Measurements from ENCODE around the gene PLCH1. TPM values are rescaled to one million over a fixed set of nuclear protein-coding genes. Genes with fewer than 3 reads are reported as not detected.

Gene PLCH1
- total and polyA plus RNA-seq, 4 donors = 0.03 to 1.0 (median 0.22) TPM

DNA sequence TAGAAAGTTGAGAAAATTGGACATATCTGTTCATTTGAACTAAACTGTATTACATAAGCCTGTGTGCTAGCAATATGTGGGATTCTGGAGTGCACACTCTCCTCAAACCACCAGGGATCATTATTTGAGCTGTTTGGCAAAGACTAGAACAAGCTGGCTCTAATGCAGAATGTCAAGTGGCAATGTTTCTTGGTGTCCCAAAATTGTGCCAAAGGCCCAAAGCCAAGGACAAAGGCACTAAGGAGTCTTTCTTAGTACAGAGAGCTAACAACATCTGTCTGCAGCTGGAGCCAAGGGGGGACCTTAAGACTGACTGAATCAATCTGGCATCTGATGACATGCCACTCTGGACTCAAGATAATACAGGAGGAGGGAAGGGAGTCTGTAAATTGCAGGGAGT is 374.7 kb downstream of the PLCH1 start (continued):
- TF ChIP-seq, protein P1, sequence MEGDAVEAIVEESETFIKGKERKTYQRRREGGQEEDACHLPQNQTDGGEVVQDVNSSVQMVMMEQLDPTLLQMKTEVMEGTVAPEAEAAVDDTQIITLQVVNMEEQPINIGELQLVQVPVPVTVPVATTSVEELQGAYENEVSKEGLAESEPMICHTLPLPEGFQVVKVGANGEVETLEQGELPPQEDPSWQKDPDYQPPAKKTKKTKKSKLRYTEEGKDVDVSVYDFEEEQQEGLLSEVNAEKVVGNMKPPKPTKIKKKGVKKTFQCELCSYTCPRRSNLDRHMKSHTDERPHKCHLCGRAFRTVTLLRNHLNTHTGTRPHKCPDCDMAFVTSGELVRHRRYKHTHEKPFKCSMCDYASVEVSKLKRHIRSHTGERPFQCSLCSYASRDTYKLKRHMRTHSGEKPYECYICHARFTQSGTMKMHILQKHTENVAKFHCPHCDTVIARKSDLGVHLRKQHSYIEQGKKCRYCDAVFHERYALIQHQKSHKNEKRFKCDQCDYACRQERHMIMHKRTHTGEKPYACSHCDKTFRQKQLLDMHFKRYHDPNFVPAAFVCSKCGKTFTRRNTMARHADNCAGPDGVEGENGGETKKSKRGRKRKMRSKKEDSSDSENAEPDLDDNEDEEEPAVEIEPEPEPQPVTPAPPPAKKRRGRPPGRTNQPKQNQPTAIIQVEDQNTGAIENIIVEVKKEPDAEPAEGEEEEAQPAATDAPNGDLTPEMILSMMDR (IDR thresholded peaks at IDR 0.05; ENCODE audit: low read depth, low read length, missing input control) = no peak

DNA sequence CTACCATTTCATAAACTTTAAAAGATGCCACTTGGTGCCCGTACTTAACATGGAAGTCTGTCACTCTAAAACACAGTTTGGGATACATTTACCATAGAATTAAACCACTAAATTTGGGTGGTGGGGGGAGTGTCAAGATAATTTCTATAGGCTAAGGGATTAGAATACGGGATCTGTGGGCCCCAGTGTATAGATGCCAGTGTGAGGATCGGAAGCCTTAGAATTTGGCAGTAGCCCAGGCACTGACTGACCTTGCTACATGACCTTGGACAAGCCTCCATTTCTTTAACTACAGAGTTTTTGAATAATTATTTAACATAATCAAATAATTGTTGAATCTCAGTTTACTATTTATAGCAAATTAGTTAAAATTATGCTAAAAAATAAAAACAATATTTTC is 375.1 kb downstream of the PLCH1 start:
- 90% methylated on average over 3 of the region's 3 CpGs for WGBS
- TF ChIP-seq SP1 (IDR thresholded peaks at IDR 0.05) (no peak), FOXA2 (IDR thresholded peaks at IDR 0.05) (no peak), HNF4G (IDR thresholded peaks at IDR 0.05) (no peak), JUND (IDR thresholded peaks at IDR 0.05) (no peak), RAD21 (IDR thresholded peaks at IDR 0.05) (no peak), TAF1 (conservative IDR thresholded peaks at IDR 0.05) (no peak), RXRA (IDR thresholded peaks at IDR 0.05) (no peak), EGR1 (IDR thresholded peaks at IDR 0.05; ENCODE audit: low read depth in 2 of 2) (no peak), GABPA (IDR thresholded peaks at IDR 0.05 in 1 of 2, conservative IDR thresholded peaks at IDR 0.05 in 1 of 2) (no peak), FOXA1 (IDR thresholded peaks at IDR 0.05) (no peak), YY1 (IDR thresholded peaks at IDR 0.05) (no peak)
- TF ChIP-seq, protein P1 (IDR thresholded peaks at IDR 0.05; ENCODE audit: low read depth, low read length, missing input control) = no peak
- TF ChIP-seq, protein P2, sequence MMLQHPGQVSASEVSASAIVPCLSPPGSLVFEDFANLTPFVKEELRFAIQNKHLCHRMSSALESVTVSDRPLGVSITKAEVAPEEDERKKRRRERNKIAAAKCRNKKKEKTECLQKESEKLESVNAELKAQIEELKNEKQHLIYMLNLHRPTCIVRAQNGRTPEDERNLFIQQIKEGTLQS (IDR thresholded peaks at IDR 0.05) = no peak
- TF ChIP-seq, protein P3, sequence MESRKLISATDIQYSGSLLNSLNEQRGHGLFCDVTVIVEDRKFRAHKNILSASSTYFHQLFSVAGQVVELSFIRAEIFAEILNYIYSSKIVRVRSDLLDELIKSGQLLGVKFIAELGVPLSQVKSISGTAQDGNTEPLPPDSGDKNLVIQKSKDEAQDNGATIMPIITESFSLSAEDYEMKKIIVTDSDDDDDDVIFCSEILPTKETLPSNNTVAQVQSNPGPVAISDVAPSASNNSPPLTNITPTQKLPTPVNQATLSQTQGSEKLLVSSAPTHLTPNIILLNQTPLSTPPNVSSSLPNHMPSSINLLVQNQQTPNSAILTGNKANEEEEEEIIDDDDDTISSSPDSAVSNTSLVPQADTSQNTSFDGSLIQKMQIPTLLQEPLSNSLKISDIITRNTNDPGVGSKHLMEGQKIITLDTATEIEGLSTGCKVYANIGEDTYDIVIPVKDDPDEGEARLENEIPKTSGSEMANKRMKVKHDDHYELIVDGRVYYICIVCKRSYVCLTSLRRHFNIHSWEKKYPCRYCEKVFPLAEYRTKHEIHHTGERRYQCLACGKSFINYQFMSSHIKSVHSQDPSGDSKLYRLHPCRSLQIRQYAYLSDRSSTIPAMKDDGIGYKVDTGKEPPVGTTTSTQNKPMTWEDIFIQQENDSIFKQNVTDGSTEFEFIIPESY (IDR thresholded peaks at IDR 0.05) = no peak
- DNase-seq (ENCODE audit: low spot score) = no peak
- Histone ChIP-seq H3K4me1 (ENCODE audit: control insufficient read depth in 4 of 4, insufficient read depth in 4 of 4, low read length in 3 of 4) (peaks cover 0 to 4% (median 1%) of the 10 kb centered on the region in 4 donors), H3K4me3 (ENCODE audit: low read depth in 1 of 3, low read length in 3 of 3) (no peak overlapping the region), H3K36me3 (ENCODE audit: control insufficient read depth in 4 of 4, insufficient read depth in 3 of 4, low read depth in 1 of 4, low read length in 3 of 4) (no peaks in the 10 kb centered on the region), H3K27me3 (ENCODE audit: control insufficient read depth in 4 of 4, insufficient read depth in 4 of 4, low read length in 3 of 4) (no peaks in the 10 kb centered on the region), H3K27ac (ENCODE audit: low read depth in 1 of 2, low read length in 2 of 2) (no peak overlapping the region), H3K9me3 (ENCODE audit: control insufficient read depth in 4 of 4, low read length in 3 of 4) (peaks cover 0 to 2% (median 0%) of the 10 kb centered on the region in 4 donors), H3K9ac (ENCODE audit: low read depth in 1 of 2, low read length in 2 of 2) (no peak overlapping the region)

DNA sequence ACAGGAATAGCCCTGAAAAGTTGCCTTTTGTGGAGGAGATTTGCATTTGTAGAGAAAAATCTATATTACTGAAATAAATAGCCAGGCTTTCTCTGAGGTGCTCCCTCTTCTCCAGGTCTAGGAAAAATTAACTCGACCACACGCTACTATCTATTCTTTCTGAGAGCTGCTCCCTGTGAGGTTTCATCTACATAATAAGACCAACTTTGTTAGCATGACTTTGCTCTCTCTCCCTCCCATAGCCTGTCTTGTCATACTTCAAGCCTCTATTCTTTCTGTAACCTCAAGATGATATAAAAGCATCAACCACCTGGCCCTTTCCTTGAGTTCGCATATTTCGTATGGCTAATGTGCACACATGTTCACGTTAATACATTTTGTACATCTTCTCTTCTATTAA is 375.6 kb downstream of the PLCH1 start:
- H3K4me3 ChIP-seq (ENCODE audit: low read depth in 1 of 3, low read length in 3 of 3) = no peak overlapping the region
- H3K4me1 ChIP-seq (ENCODE audit: control insufficient read depth in 4 of 4, insufficient read depth in 4 of 4, low read length in 3 of 4) = peaks cover 0 to 4% (median 2%) of the 10 kb centered on the region in 4 donors
- H3K9ac ChIP-seq (ENCODE audit: low read depth in 1 of 2, low read length in 2 of 2) = no peak overlapping the region
- H3K27me3 ChIP-seq (ENCODE audit: control insufficient read depth in 4 of 4, insufficient read depth in 4 of 4, low read length in 3 of 4) = no peaks in the 10 kb centered on the region
- H3K36me3 ChIP-seq (ENCODE audit: control insufficient read depth in 4 of 4, insufficient read depth in 3 of 4, low read depth in 1 of 4, low read length in 3 of 4) = no peaks in the 10 kb centered on the region
- 94% methylated on average over 5 of the region's 5 CpGs for WGBS
- DNase-seq (ENCODE audit: low spot score) = no peak
- no peak overlapping the region for H3K27ac ChIP-seq (ENCODE audit: low read depth in 1 of 2, low read length in 2 of 2)
- peaks cover 0 to 2% (median 0%) of the 10 kb centered on the region in 4 donors for H3K9me3 ChIP-seq (ENCODE audit: control insufficient read depth in 4 of 4, low read length in 3 of 4)
- TF ChIP-seq, protein P2 (IDR thresholded peaks at IDR 0.05) = no peak
- TF ChIP-seq RAD21 (IDR thresholded peaks at IDR 0.05) = no peak
- no peak for TF ChIP-seq EGR1 (IDR thresholded peaks at IDR 0.05; ENCODE audit: low read depth in 2 of 2)
- TF ChIP-seq, protein P1 (IDR thresholded peaks at IDR 0.05; ENCODE audit: low read depth, low read length, missing input control) = no peak
- TF ChIP-seq RXRA (IDR thresholded peaks at IDR 0.05) = no peak
- TF ChIP-seq JUND (IDR thresholded peaks at IDR 0.05) = no peak
- TF ChIP-seq, protein P3 (IDR thresholded peaks at IDR 0.05) = no peak
- TF ChIP-seq YY1 (IDR thresholded peaks at IDR 0.05) = no peak
- TF ChIP-seq FOXA2 (IDR thresholded peaks at IDR 0.05) = no peak
